Stimulated activated CD4-positive, alpha-beta T cell treated with anti-CD3 and anti-CD28 coated beads, TNF-alpha, amount 100 ng/mL, for 48 hours (primary cell): Measurements from ENCODE around the gene SLC12A7.
"Not testable (repeated sequence)": the region's sequence is repeated elsewhere in the genome, so short reads cannot be mapped to it uniquely, and the experiment has no call there.

Experiments used
- DNase-seq, 3 donors: peaks; one replicate each; pipeline ENCODE4 v3.0.0-alpha.2; 2020; ENCODE audit warnings: low read depth in 3 of 3

The SLC12A7 gene

DNA sequence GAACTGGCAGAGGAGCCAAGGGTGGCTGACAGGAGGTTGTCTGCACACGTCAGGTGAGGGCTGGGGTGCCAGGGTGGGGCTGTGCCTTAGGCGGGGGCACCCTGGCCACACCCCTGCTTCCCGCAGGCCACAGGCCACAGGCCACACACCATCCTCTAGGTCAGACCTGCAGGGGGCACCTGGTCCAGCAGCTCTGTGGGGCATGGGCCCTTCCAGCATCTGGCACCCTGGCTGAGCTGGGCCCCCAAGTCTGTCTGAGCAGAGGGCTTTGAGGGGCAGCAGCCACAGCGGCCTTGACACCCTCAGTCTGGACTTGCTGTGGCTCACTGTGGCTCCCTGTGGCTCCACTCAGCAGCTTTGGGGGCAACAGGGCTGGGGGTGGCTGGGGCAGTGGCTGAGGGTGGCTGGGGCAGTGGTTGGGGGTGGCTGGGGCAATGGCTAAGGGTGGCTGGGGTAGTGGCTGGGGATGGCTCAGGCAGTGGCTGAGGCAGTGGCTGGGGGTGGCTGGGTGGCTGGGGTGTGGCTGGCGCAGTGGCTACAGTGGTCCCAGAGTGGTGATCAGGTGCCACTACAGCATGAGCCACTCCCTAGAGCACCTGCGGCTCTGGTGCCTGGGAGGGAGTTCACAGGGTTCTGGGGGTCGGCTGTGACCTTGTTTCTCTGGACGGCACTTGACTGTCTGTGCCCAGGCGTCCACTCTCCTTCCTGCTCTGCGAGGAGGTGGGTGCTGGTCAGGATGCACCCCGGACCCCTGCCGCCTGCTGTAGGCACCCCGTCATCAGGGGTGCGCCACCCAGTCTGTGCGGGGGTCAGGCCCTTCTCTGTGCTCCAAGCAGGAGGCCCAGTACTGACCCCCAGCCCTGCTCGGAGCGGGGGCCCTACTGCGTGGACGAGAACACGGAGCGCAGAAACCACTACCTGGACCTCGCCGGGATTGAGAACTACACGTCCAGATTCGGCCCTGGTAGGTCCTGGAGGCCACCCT is 76.2 kb downstream of the SLC12A7 start:
- DNase-seq, result no peak

GRCh38 chr5:1034986-1035385 is 76.9 kb downstream of the SLC12A7 start:
- no peak for DNase-seq

DNA sequence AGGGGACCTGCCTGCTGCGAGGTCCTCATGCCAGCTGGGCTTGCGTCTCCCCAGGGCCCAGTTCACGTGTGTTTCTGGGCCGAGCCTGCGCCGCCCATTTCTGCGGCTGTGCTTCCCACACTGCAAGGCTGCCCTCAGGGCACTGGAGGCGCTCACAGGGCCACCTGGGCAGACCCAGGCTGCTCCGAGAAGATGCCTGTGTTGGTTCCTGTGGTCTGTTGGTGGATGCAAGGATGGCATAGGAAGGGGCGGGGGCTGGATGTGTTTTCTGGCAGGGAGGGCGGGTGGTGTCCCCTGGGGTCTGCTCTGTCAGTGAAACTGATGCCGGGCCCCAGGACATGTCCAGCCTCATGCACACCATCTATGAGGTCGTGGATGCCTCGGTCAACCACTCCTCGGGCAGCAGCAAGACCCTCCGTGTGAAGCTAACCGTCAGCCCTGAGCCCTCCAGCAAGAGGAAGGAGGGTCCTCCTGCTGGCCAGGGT is 77.4 kb downstream of the SLC12A7 start:
- no peak for DNase-seq

DNA sequence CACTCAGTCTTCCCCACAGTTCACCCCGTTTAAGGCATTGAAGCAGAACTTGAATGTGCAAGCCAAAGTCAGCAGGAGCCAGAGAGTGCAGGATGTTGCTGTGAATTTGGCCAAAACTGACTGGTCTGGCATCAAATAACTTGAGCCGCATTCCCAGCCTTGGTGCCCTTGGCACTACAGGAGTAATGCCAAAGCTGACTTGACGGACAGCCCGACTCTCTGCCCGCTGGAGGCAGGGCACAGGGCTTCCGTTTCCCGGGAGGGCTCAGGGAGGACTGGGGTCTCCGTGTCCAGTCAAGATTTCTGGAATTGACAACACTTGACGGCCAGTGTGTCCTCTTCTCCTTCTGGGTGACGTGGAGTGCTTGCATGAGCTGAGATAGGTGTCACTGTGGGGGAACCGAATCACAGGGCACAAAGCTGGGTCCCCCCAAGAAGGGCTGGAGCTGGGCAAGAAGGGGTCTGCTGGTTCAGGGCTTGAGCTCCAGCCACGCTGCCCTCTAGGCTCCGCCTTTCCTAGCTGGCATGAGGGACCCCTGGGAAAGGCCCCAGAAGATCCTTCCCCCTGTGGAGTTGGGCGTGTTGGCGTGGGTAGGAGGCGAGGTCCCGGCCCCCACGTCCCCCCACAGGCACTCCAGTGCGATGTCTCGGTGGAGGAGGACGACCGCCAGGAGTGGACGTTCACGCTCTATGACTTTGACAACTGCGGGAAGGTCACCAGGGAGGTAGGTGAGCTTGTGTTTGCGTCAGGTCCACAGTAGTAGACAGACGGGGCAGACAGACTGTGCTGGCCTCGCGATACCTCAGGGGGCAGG is 78.0 kb downstream of the SLC12A7 start:
- no peak for DNase-seq

- DNase-seq, result no peak
These were observed 78.7 kb downstream of the SLC12A7 start for GRCh38 chr5:1033178-1033577.

- no peak for DNase-seq
These were observed 79.3 kb downstream of the SLC12A7 start for GRCh38 chr5:1032551-1033027.

- no peak for DNase-seq
These were observed 79.9 kb downstream of the SLC12A7 start for GRCh38 chr5:1032011-1032410.

GRCh38 chr5:1031306-1031959 is 80.4 kb downstream of the SLC12A7 start:
- DNase-seq, result no peak

GRCh38 chr5:1030801-1031271 is 81.0 kb downstream of the SLC12A7 start:
- DNase-seq, result no peak

DNA sequence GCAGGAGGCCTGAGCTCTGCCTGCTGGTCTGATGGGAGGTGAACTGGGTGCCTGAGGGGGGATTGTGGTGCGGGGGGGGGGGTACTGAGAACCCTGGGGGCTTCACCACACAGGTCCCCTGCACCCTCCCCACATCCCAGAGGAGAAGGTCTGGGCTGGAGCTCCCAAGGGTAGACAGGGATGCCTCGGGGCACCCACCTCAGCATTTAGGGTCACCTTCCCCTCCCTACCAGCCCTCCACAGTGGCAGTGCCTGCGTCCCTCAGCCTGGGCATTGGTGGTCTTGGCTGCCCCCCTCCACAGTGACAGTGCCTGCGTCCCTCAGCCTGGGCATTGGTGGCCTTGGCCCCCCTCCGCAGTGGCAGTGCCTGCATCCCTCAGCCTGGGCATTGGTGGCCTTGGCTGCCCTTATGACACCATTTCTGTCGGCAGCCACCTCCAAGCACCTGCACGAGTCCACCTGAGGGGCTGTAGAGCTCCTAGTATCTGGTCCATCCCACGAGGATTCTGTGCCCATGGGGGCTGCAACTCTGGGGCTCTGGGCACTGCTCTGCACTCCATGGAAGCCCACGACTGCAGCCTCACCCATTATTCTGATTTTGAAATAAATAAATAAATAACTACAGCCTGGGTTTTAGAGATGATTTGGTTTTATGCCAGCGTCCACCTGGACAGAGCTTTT is 81.8 kb downstream of the SLC12A7 start:
- no peak for DNase-seq

DNA sequence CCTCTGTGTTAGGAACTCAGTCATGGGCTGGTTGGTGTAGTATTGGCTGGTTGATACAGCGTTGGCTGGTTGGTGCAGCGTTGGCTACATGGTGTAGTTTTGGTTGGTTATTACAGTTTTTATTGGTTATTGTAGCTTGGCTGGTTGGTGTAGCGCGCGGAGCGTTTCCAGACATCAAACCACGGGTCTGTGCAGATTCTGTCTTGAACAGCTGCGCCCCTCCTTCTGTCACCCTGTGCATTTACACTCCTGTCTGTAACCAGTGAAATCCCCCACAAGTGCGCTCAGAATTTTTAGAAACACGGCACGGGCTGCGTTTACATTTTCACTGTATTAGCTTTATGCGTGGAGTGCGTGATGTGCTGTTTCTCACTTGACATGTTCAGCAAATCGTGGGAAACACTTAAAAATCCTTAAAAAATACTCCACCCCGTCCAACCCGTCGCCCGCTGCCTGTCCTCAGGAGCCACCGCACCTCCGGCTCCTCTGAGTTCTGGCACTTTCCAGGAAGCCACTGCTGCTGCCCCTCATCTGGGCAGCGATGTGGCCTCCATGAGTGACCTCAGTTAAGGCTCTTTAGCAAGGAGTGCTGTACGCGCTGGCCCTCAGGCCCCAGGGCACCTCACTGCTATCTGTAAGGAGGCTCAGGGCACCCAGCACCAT is 82.5 kb downstream of the SLC12A7 start:
- no peak for DNase-seq

DNA sequence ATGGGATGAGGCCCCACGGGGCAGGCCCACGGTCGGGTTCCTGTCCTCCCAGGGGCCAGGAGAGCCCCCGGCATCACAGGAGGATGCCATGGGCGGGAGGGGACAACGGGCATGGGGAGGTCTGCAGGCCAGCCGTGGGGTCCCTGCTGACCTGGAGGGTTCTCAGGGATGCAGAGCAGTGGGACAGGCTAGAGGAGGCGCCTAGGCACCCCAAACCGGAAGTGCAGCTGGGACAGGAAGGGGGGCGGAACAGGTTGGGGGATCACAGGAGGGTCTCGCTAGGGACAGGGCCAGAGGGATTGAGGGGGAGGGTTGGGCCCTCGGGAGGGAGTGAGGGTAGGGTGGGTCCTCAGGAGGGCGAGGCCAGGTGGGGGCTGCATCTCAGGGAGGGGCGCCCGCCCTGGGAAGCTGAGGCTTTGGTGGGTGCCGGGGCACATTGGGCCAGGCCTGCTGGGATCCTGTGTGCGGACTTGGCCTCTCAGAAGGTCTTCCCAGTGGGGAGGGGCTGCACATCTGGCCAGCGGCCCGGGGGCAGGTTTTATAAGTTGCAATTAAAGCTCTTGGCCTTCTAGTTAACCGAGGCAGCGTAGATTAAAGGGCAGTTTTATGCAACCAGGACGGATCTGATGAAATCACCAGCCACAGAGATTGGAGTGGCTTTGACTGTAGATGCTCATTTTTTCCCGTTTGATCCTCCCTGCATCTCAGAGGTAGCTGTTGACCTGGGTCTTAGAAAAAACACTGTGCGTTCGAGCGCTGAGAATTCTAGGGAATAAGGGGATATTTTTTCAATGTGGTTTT is 83.2 kb downstream of the SLC12A7 start:
- no peak for DNase-seq

GRCh38 chr5:1027631-1028441 is 84.0 kb downstream of the SLC12A7 start:
- DNase-seq, result no peak

- DNase-seq, result no peak
These were observed 84.9 kb downstream of the SLC12A7 start for GRCh38 chr5:1026700-1027621.

DNA sequence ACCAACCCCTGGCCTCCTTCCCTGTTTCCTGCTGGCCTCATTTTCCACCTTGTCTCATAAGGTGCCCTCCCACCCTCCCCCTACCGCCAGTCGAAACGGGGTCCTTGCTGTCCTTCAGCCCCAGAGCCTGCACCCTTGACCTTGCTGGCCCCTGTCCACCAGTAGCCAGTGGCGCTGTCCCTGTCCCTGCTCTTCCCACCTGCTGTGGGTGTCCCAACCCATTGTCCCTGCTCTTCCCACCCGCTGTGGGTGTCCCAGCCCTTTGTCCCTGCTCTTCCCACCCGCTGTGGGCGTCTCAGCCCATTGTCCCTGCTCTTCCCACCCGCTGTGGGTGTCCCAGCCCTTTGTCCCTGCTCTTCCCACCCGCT is 89.9 kb downstream of the SLC12A7 start:
- DNase-seq, result not testable (repeated sequence)

- no peak for DNase-seq
These were observed 90.5 kb downstream of the SLC12A7 start for GRCh38 chr5:1021136-1021968.

DNA sequence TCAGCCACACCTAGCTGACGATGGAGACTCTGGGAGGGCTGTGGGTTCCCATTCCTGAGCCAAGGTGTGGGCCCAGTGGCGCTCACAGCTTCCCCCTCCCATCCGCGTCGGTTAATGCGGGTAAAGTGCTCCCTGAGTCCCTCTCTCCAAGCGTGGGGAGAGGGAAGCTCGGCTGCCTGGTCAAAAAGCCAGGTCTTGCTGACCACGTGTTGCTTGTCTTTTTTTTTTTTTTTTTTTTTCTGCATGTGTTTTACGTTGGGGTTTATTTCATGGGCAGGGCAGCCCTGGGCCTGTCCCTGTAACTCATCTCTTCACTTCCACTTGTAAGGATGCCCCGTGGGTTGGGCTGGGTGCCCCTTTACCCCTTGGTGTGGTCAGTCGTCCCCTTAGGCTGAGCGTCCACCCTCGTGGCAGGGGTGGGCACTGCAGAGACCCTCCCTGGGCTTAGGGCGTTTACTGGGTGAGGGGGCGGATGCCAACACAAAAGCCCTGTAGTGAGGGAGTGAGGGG is 91.4 kb downstream of the SLC12A7 start:
- DNase-seq, result no peak
